H1 (cell line): ENCODE results near the gene TRPV4. TPM values are rescaled to one million over a fixed set of nuclear protein-coding genes. Genes with fewer than 3 reads are reported as not detected.

ENCODE experiments used
- CTCF ChIA-PET: fragments of 300-600 bp; sonication (Branson Sonifier 250); formaldehyde crosslinking; loops from one replicate; lab custom pipeline; 2021; ENCODE audit not compliant: partially characterized antibody; lab: Charles Lee
- POLR2A ChIA-PET: fragments of 300-600 bp; sonication (Branson Sonifier 250); formaldehyde crosslinking; loops from one replicate; lab custom pipeline; 2021; ENCODE audit warnings: inconsistent platforms; ENCODE audit not compliant: partially characterized antibody; lab: Charles Lee
- DNase-seq, 2 experiments: peaks; one replicate each; pipeline versions ENCODE4 v3.0.0 to v3.0.0-alpha.2; 2010 to 2022; ENCODE audit warnings: low spot score in 2 of 2, low read depth in 1 of 2, mixed read lengths in 1 of 2
- FAIRE-seq: peaks from 2 replicates; lab custom pipeline; 2011; peaks lifted over from hg19 to GRCh38; lab: Jason Lieb, UNC
- H2AFZ ChIP-seq: 2 replicates; pipeline ENCODE4 v1.8.1; 2012; ENCODE audit warnings: low read length, inconsistent platforms
- H2AK5ac ChIP-seq: 2 replicates; pipeline ENCODE4 v1.6.1; 2013; ENCODE audit warnings: low read depth, low read length
- H2BK120ac ChIP-seq: replicated peaks from 2 replicates; pipeline ENCODE3; 2013; ENCODE audit warnings: low read depth, low read length, inconsistent platforms
- H2BK12ac ChIP-seq: 2 replicates; pipeline ENCODE4 v1.6.1; 2013; ENCODE audit warnings: low read depth, low read length
- H2BK15ac ChIP-seq: 2 replicates; pipeline ENCODE4 v1.6.1; 2013; ENCODE audit warnings: low read length
- H2BK20ac ChIP-seq: 2 replicates; pipeline ENCODE4 v1.6.1; 2013; ENCODE audit warnings: low read length
- H2BK5ac ChIP-seq: 2 replicates; pipeline ENCODE4 v1.6.1; 2013; ENCODE audit warnings: low read depth, low read length
- H3K14ac ChIP-seq: 2 replicates; pipeline ENCODE4 v1.6.1; 2013; ENCODE audit warnings: inconsistent platforms; ENCODE audit not compliant: insufficient read length
- H3K18ac ChIP-seq: 2 replicates; pipeline ENCODE4 v1.6.1; 2013; ENCODE audit warnings: low read length; ENCODE audit errors: extremely low read depth
- H3K23ac ChIP-seq: 2 replicates; pipeline ENCODE4 v1.6.1; 2013; ENCODE audit warnings: inconsistent platforms; ENCODE audit not compliant: insufficient read length
- H3K23me2 ChIP-seq: 2 replicates; pipeline ENCODE4 v1.6.1; 2013; ENCODE audit warnings: low read depth, low read length
- H3K27ac ChIP-seq: 2 replicates; pipeline ENCODE4 v1.6.1; 2011; ENCODE audit warnings: low read depth, low read length, inconsistent platforms
- H3K27me3 ChIP-seq, 4 experiments: replicated peaks in 1 of 4; 1 replicate in 1 of 4; 2 replicates in 3 of 4; pipeline versions ENCODE4 v1.6.1 to v1.8.1; 2011 to 2013; ENCODE audit warnings: low read length in 3 of 4, mild to moderate bottlenecking in 3 of 4, inconsistent platforms in 2 of 4, mixed read lengths in 2 of 4, moderate library complexity in 1 of 4; ENCODE audit not compliant: control insufficient read depth in 3 of 4, insufficient read depth in 3 of 4; ENCODE audit errors: extremely low read depth in 1 of 4
- H3K36me3 ChIP-seq, 4 experiments: 2 replicates each; pipeline versions ENCODE4 v1.6.1 to v1.8.1; 2011 to 2013; ENCODE audit warnings: mild to moderate bottlenecking in 4 of 4, low read length in 3 of 4, moderate library complexity in 2 of 4, control low read depth in 1 of 4, inconsistent platforms in 1 of 4; ENCODE audit not compliant: insufficient read depth in 4 of 4, control insufficient read depth in 2 of 4
- H3K4ac ChIP-seq: replicated peaks from 2 replicates; pipeline ENCODE3; 2013; ENCODE audit warnings: low read length, low read depth, mixed read lengths, inconsistent platforms; ENCODE audit not compliant: insufficient read length
- H3K4me1 ChIP-seq, 4 experiments: replicated peaks in 1 of 4; 1 replicate in 1 of 4; 2 replicates in 3 of 4; pipeline versions ENCODE4 v1.6.1 to v1.8.1; 2011 to 2013; ENCODE audit warnings: low read length in 3 of 4, inconsistent platforms in 2 of 4, mixed read lengths in 1 of 4; ENCODE audit not compliant: insufficient read depth in 4 of 4, control insufficient read depth in 3 of 4
- H3K4me2 ChIP-seq, 2 experiments: 2 replicates each; pipeline versions ENCODE4 v1.6.1 to v1.8.1; 2011 to 2013; ENCODE audit warnings: low read depth in 2 of 2, low read length in 2 of 2, control low read depth in 1 of 2, inconsistent platforms in 1 of 2, mild to moderate bottlenecking in 1 of 2; ENCODE audit not compliant: insufficient read depth in 1 of 2
- H3K4me3 ChIP-seq, 4 experiments: fragments of 200-600, 300-600 bp in 1 of 4; sonication (generic), shearing (Covaris generic), sonication (Bioruptor Twin) in 1 of 4; 2 replicates each; pipeline versions ENCODE4 v1.5.1 to v1.8.1; 2011 to 2016; ENCODE audit warnings: low read length in 4 of 4, low read depth in 3 of 4, control low read depth in 2 of 4, inconsistent platforms in 2 of 4, mild to moderate bottlenecking in 2 of 4, mixed read lengths in 1 of 4, moderate library complexity in 1 of 4; ENCODE audit not compliant: insufficient read depth in 2 of 4; ENCODE audit errors: extremely low read depth in 1 of 4
- H3K56ac ChIP-seq: replicated peaks from 2 replicates; pipeline ENCODE3; 2013; ENCODE audit warnings: low read depth, mild to moderate bottlenecking, mixed read lengths, low read length, inconsistent platforms; ENCODE audit not compliant: insufficient read length
- H3K79me1 ChIP-seq: 2 replicates; pipeline ENCODE4 v1.6.1; 2013; ENCODE audit warnings: low read depth, low read length, control low read depth
- H3K79me2 ChIP-seq, 2 experiments: 2 replicates each; pipeline versions ENCODE4 v1.6.1 to v1.8.1; 2012 to 2013; ENCODE audit warnings: low read length in 2 of 2, mild to moderate bottlenecking in 2 of 2, inconsistent platforms in 1 of 2; ENCODE audit not compliant: insufficient read depth in 2 of 2, control insufficient read depth in 1 of 2
- H3K9ac ChIP-seq, 4 experiments: replicated peaks in 1 of 4; 1 replicate in 1 of 4; 2 replicates in 3 of 4; pipeline versions ENCODE4 v1.6.1 to v1.8.1; 2011 to 2013; ENCODE audit warnings: low read depth in 3 of 4, low read length in 3 of 4, control low read depth in 2 of 4, mild to moderate bottlenecking in 2 of 4, moderate library complexity in 2 of 4, inconsistent platforms in 1 of 4; ENCODE audit errors: extremely low read depth in 1 of 4
- H3K9me3 ChIP-seq, 2 experiments: 2 replicates each; pipeline versions ENCODE4 v1.6.1 to v1.8.1; 2012 to 2013; ENCODE audit warnings: mild to moderate bottlenecking in 2 of 2, moderate library complexity in 2 of 2, control low read depth in 1 of 2, inconsistent platforms in 1 of 2, low read depth in 1 of 2, low read length in 1 of 2, mixed read lengths in 1 of 2; ENCODE audit not compliant: insufficient read depth in 2 of 2
- H4K20me1 ChIP-seq, 2 experiments: replicated peaks in 1 of 2; 2 replicates each; pipeline versions ENCODE3 to v1.8.1; 2011 to 2013; ENCODE audit warnings: inconsistent platforms in 2 of 2, low read length in 2 of 2, mild to moderate bottlenecking in 1 of 2; ENCODE audit not compliant: insufficient read depth in 2 of 2, control insufficient read depth in 1 of 2
- H4K5ac ChIP-seq: 2 replicates; pipeline ENCODE4 v1.6.1; 2013; ENCODE audit warnings: low read length, low read depth, mixed read lengths, inconsistent platforms; ENCODE audit not compliant: insufficient read length
- H4K8ac ChIP-seq: 2 replicates; pipeline ENCODE4 v1.8.0; 2013; ENCODE audit warnings: mild to moderate bottlenecking, moderate library complexity, low read length, inconsistent platforms; ENCODE audit not compliant: insufficient read depth; ENCODE audit errors: extremely low read depth
- H4K91ac ChIP-seq: replicated peaks from 2 replicates; pipeline ENCODE3; 2013; ENCODE audit warnings: low read length, mixed read lengths, inconsistent platforms; ENCODE audit not compliant: insufficient read length
- BCL11A ChIP-seq, 2 experiments: IDR thresholded peaks; one replicate each; pipeline ENCODE4 v1.6.1; 2011; ENCODE audit warnings: low read depth in 2 of 2, low read length in 2 of 2, mild to moderate bottlenecking in 2 of 2
- CEBPB ChIP-seq: IDR thresholded peaks from 2 replicates; pipeline ENCODE4 v1.6.1; 2012; ENCODE audit warnings: low read depth, low read length
- KDM1A ChIP-seq: fragments of 200-600, 300-600 bp; sonication (generic); IDR thresholded peaks from 2 replicates; pipeline ENCODE4 v1.7.1; 2016; ENCODE audit warnings: mild to moderate bottlenecking, low read length, borderline replicate concordance
- NRF1 ChIP-seq: IDR thresholded peaks from 2 replicates; pipeline ENCODE4 v1.6.1; 2011; ENCODE audit warnings: mild to moderate bottlenecking, low read depth, low read length, improper control_type of control experiment
- WGBS, 2 experiments: shearing (Covaris generic) in 1 of 2; methylation state at CpG; one replicate each; pipeline versions ENCODE4 v1.1.6 to v1.1.7; 2013 to 2015; ENCODE audit warnings: low lambda C conversion rate in 2 of 2, mixed read lengths in 2 of 2, inconsistent platforms in 1 of 2, low coverage in 1 of 2, missing lambda C conversion rate in 1 of 2; ENCODE audit not compliant: insufficient replicate concordance in 2 of 2, insufficient coverage in 1 of 2, insufficient read length in 1 of 2; ENCODE audit errors: extremely low coverage in 1 of 2, missing lambda C conversion rate in 1 of 2; 5-methylcytosine and 5-hydroxymethylcytosine counted together
- polyA plus RNA-seq, 7 experiments: library from polyadenylated mRNA; depleted of rRNA in 3 of 7; stranded (reverse) in 5 of 7; unstranded in 2 of 7; fragments of >200 nt in 5 of 7; fragments of 200-250 nt in 2 of 7; gene quantifications; 1 replicate in 5 of 7; 2 replicates in 1 of 7; 4 replicates in 1 of 7; pipeline versions ENCODE4 v1.2.1 to v1.2.3, GENCODE V29; 2011 to 2013; ENCODE audit warnings: missing spikeins in 2 of 7, mixed read lengths in 2 of 7
- total RNA-seq: library from RNA; stranded (reverse); fragmentation: NEBNext Ultra II Directional; extraction: Animal tissue kit (Norgen Biotek cat#: 25700); gene quantifications from 2 replicates; pipeline ENCODE4 v1.2.1, GENCODE V29; 2021

Gene TRPV4
- total and polyA plus RNA-seq, 2 of the 8 experiments (the other 6 are each of a cell fraction or from before 2014, with no cell fraction given) = 2.1 to 6.2 TPM

- no peak overlapping the region for H3K4me3 ChIP-seq
- 0 out of 4 replicates have a peak, but pooled peaks cover 0 to 5% of the 10 kb centered on the region in 2 experiments for H3K9me3 ChIP-seq
- ChIA-PET POLR2A (no interaction called here), CTCF (interaction anchor here (0.7 to 2.8 kb wide), 7 partner anchors 10 to 113 kb away, joined by 3 to 28 read pairs (median 3); no protein-coding TSS in a partner anchor)
- H4K8ac ChIP-seq = no peak overlapping the region
- H3K79me2 ChIP-seq = no peaks in the 10 kb centered on the region
- FAIRE-seq (no peak), DNase-seq (no peak)
- no peaks in the 10 kb centered on the region for H3K36me3 ChIP-seq
- peaks cover 0 to 8% of the 10 kb centered on the region in 2 experiments for H4K20me1 ChIP-seq
- TF ChIP-seq KDM1A (0 out of 2 replicates have a peak, but pooled peaks have one; percentile 74), NRF1 (no peak), CEBPB (no peak), BCL11A (IDR thresholded peaks at IDR 0.05; ENCODE audit: low read depth in 2 of 2, low read length in 2 of 2) (no peak)
- no peak overlapping the region for H2BK5ac ChIP-seq
- H2AFZ ChIP-seq = no peak overlapping the region
- no peak overlapping the region for H3K18ac ChIP-seq
- no peaks in the 10 kb centered on the region; a peak in 1 of 7 replicates for H3K4me1 ChIP-seq
- H2BK120ac ChIP-seq = no peak overlapping the region
- H2BK20ac ChIP-seq = no peak overlapping the region
- no peak overlapping the region for H2BK15ac ChIP-seq
- H3K23ac ChIP-seq = no peak overlapping the region
- H3K27ac ChIP-seq = no peak overlapping the region
- no peak overlapping the region for H4K91ac ChIP-seq
- H3K4me2 ChIP-seq = no peak overlapping the region
- WGBS, 2 experiments = 81% methylated on average over 4 of the region's 4 CpGs; no CpG with 5 or more reads in 1 of the 2 experiments
- H2BK12ac ChIP-seq = no peak overlapping the region
- H2AK5ac ChIP-seq = no peak overlapping the region
- no peak overlapping the region for H3K9ac ChIP-seq
- no peaks in the 10 kb centered on the region for H3K79me1 ChIP-seq
- H3K4ac ChIP-seq = no peak overlapping the region
- no peaks in the 10 kb centered on the region for H3K27me3 ChIP-seq
- no peak overlapping the region for H3K14ac ChIP-seq
- H3K56ac ChIP-seq = no peak overlapping the region
- H3K23me2 ChIP-seq = peaks cover 12% of the 10 kb centered on the region; the same call in 1 of the 2 replicates
- H4K5ac ChIP-seq = no peak overlapping the region
Measured at GRCh38 chr12:109815225-109815624, 18.0 kb downstream of the TRPV4 start.
